IPS-15b (cell line): Measurements from ENCODE around the gene RAB1B.
"Not testable (repeated sequence)": the region's sequence is repeated elsewhere in the genome, so short reads cannot be mapped to it uniquely, and the experiment has no call there.

ENCODE experiments used
- H3K27me3 ChIP-seq: one replicate; pipeline ENCODE4 v1.6.1; 2013; ENCODE audit warnings: low read length; ENCODE audit not compliant: control insufficient read depth, insufficient read depth
- H3K36me3 ChIP-seq: one replicate; pipeline ENCODE4 v1.6.1; 2013; ENCODE audit warnings: low read length; ENCODE audit not compliant: control insufficient read depth, insufficient read depth
- H3K4me1 ChIP-seq: one replicate; pipeline ENCODE4 v1.6.1; 2013; ENCODE audit warnings: mild to moderate bottlenecking, low read length; ENCODE audit not compliant: control insufficient read depth, insufficient read depth
- H3K4me3 ChIP-seq: one replicate; pipeline ENCODE4 v1.5.1; 2013; ENCODE audit warnings: low read depth, low read length
- H3K9ac ChIP-seq: one replicate; pipeline ENCODE4 v1.6.1; 2013; ENCODE audit warnings: low read depth, mild to moderate bottlenecking, low read length
- H3K9me3 ChIP-seq: one replicate; pipeline ENCODE4 v1.6.1; 2013; ENCODE audit warnings: mild to moderate bottlenecking, low read length; ENCODE audit not compliant: control insufficient read depth, insufficient read depth

Gene RAB1B

DNA sequence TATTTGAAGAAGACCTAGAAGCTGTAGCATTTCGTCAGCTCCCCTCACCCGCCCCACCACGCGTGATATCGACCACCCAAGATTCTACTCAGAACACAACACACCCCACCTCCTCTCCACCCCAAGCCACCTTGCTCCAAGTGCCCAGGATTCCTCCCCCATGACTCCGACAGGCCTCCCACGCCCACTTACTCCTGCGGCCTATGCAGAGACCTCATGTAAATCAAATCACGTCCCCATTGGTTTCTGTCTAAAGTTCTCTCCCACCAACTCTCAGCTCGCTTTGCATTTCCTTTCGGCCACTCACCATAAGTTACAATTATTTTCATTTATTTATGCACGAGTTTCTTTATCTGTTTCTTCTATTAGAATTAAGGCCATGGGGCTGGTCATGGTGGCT, 34.2 kb downstream of the RAB1B start:
- no peaks in the 10 kb centered on the region for H3K9me3 ChIP-seq
- H3K27me3 ChIP-seq, result no peaks in the 10 kb centered on the region
- H3K9ac ChIP-seq, result no peak overlapping the region
- H3K4me3 ChIP-seq, result no peak overlapping the region
- H3K36me3 ChIP-seq, result no peaks in the 10 kb centered on the region
- no peaks in the 10 kb centered on the region for H3K4me1 ChIP-seq

DNA sequence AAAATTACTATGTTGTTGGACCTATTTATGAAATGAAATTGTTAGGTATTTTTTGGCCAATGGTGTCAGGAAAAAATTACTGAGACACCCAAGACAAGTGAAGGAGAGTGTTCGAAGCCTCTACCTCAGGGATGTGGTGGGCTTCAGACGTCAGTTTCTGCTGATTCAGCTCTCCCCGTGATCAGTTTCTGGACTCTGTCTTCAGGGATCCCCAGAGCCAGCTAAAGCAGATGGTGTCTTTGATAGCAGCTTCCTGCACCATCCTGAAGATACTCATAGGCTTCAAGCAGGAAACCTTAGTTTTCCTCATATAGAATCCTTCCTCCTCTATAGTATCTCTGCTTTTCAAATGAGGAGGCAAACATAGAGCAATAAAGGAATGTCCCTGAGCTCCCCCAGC, 41.0 kb downstream of the RAB1B start:
- peaks cover 9% of the 10 kb centered on the region for H3K4me1 ChIP-seq
- no peak overlapping the region for H3K9ac ChIP-seq
- H3K36me3 ChIP-seq, result no peaks in the 10 kb centered on the region
- H3K4me3 ChIP-seq, result no peak overlapping the region
- H3K9me3 ChIP-seq, result no peaks in the 10 kb centered on the region
- H3K27me3 ChIP-seq, result peaks cover 2% of the 10 kb centered on the region

DNA sequence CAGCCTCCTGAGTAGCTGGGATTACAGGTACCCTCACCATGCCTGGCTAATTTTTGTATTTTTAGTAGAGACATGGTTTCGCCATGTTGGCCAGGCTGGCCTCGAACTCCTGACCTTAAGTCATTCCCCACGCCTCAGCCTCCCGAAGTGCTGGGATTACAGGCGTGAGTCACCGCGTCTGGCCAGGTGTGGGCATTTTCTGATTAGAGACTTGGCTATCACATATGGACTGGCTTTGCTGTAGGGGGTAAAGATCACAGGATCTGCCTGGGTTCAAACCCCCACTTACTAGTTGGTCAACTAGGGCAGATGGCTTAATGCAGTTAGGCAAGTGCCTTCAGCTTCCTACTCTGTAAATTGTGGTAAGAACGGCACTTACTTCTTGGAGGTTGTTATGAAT, 41.9 kb downstream of the RAB1B start:
- H3K9ac ChIP-seq, result no peak overlapping the region
- H3K4me3 ChIP-seq, result no peak overlapping the region
- H3K4me1 ChIP-seq, result peaks cover 9% of the 10 kb centered on the region
- no peaks in the 10 kb centered on the region for H3K36me3 ChIP-seq
- peaks cover 2% of the 10 kb centered on the region for H3K27me3 ChIP-seq
- H3K9me3 ChIP-seq, result no peaks in the 10 kb centered on the region

DNA sequence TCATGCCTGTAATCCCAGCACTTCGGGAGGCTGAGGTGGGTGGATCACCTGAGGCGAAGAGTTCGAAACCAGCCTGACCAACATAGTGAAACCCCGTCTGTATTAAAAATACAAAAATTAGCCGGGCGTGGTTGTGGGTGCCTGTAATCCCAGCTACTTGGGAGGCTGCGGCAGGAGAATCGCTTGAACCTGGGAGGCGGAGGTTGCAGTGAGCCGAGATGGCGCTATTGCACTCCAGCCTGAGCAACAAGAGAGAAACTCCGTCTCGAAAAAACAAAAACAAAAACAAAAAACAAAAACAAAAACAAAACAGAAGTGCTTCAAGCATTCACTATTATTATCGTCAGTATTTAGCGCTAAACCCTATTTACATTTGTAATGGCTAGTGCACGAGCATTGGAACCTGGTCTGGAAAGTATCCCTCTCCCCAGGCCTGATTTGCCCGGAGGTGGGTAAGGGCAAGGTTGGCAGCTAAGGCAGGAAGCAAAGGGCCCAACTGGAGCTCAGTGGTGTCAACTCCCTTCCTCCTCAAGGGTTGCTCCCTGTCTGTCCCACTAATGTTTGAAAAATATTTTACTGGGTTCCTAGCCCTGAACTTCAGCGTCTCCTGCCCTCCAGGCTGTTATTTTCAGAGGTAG, 42.5 kb downstream of the RAB1B start:
- peak overlapping the region; percentile 84 for H3K4me3 ChIP-seq
- not testable (repeated sequence) for H3K36me3 ChIP-seq, H3K27me3 ChIP-seq, H3K9ac ChIP-seq, H3K9me3 ChIP-seq, H3K4me1 ChIP-seq

DNA sequence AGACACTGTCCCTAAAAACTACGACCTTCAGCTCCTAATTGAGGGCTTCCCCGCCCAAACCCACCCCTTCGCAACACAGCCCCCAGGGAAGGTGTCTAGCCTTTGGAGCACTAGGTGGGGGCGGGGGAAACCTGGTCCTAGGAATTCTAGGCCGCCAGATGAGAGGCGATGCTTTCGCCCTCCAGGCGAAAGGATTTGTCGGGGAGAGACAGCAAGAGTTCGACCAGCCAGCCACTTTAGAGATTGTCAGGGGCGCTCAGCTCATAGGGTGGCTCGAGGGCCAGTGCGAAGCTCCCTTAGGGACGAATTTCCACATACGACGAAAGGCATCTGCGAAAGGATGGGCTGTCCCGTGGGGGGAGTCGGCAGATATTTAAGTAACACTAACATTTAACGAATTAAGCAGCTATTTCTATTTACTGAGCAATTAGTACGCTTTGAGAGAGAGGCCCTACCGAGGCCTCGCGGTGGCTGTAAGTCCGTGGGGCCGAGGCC, 43.1 kb downstream of the RAB1B start:
- H3K27me3 ChIP-seq, result peaks cover 4% of the 10 kb centered on the region
- no peaks in the 10 kb centered on the region for H3K9me3 ChIP-seq
- H3K4me3 ChIP-seq, result peak overlapping the region; percentile 84
- H3K4me1 ChIP-seq, result peaks cover 9% of the 10 kb centered on the region
- no peaks in the 10 kb centered on the region for H3K36me3 ChIP-seq
- H3K9ac ChIP-seq, result peak overlapping the region; percentile 26

DNA sequence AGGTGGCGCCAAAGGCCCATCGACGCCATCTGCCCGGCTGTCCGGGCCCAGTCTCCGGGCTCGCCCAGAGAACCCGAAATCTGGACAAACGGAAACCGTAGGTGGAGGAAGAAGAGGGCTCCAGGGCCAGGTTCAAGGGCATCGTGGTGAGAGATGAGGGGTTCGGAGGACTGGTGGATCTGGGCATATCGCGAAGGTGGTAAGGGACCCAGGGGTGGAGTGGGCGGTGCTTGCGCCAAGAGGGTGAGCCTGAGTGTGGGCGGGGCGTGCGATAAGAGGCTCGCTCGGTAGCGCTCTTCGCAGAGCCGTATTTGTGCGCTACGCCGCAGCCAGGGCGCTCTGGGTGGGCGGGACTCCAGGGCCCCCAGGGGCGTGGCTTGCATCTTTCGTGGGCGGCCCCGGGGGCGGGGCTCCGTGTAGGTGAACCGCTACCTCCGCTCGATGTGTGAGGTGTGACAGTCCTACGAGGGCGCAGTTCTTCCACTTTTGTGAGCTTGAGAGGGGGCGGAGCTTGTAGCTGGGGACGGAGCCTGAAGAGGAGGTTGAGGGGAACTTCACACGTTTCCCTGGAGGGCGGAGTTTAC, 43.6 kb downstream of the RAB1B start:
- H3K4me1 ChIP-seq, result peaks cover 9% of the 10 kb centered on the region
- no peaks in the 10 kb centered on the region for H3K9me3 ChIP-seq
- peaks cover 4% of the 10 kb centered on the region for H3K27me3 ChIP-seq
- H3K9ac ChIP-seq, result peak overlapping the region; percentile 26
- H3K36me3 ChIP-seq, result no peaks in the 10 kb centered on the region
- peak overlapping the region; percentile 84 for H3K4me3 ChIP-seq

DNA sequence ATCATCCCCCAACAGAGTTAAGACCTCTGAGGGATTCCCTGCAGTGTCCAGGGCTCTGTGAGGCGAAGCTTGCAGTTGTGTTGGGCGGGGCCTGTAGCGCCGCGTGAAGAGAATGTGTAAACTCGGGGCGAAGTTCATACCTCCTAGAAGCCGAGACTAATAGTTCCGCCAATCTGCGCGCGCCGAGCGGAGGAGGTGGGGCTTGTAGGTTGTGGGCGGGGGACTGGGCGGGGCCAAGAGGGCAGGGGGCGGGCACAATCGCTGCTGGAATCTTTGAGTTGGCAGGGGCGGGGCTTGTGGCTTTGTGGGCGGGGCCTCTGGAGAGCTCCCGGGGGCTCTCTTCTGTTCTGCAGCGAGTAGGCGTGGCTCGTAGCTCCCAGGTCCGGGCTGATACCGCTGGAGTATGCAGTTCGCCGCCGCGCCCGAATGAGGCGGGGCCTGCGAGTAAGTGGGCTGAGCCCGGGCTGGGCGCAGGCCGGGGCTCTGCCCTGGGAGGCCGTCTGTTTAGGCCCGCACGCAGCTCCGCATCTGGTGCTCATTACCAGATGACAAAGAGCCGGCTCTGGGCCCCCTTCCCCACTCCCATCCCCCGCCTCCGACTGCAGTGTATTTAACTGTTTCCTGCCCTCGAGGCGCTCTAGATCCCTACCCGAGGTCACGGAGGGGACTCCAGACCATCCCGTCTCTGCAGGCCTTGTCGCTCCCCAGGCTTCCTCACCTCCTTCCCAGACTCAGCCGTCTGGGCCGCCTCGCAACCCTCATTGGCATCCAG, 44.3 kb downstream of the RAB1B start:
- H3K9ac ChIP-seq, result no peak overlapping the region

DNA sequence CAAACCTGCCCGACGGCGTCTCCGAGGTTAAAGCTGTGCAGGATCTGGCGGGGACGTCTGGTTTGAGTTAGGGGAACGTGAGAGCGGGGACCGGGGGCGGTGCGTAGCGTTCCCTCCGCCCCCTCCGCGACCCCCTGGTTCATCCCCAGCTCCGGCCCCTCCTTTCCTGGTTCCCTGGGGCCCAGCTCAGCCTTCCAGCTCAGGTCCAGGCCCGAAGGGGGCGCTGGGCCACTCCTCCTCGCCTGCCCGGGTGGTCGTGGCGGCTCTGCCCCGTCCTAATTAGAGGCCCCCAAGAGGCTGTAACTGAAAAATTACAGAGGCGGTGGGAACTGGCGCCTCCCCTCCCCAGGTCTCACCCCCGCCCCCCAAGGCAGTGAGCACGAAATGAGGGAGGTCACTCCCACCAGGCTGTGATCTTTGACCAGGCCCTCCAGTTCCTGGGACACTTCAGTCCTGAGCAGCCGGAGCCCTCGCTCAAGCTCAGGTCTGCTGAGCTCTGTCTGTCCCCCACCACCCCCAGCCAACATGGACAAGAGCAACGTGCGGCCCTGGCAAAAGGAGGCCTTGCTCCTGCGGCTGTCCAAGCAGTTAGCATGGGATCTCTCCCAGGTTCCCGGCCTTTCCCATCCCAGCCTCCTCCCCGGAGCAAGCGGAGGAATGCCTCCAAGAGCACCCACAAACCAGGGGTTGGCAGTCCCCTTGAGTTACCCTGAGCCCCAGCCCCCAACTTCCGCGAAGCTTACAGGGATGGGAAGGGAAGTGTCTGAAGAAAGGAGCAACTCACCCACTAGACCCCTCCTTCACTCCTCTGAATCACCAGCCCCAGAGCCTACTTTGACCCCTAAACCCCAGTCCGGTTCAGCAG, 45.1 kb downstream of the RAB1B start:
- H3K9me3 ChIP-seq, result no peaks in the 10 kb centered on the region
- peak overlapping the region; percentile 65 for H3K4me3 ChIP-seq
- H3K27me3 ChIP-seq, result peaks cover 4% of the 10 kb centered on the region
- peak overlapping the region; percentile 60 for H3K9ac ChIP-seq
- H3K4me1 ChIP-seq, result peaks cover 17% of the 10 kb centered on the region
- H3K36me3 ChIP-seq, result no peaks in the 10 kb centered on the region

More for the DNA sequence above, 44.3 kb downstream of the RAB1B start:
- H3K4me3 ChIP-seq, result peak overlapping the region; percentile 84
- H3K27me3 ChIP-seq, result peaks cover 4% of the 10 kb centered on the region
- no peaks in the 10 kb centered on the region for H3K9me3 ChIP-seq
- peaks cover 9% of the 10 kb centered on the region for H3K4me1 ChIP-seq
- no peaks in the 10 kb centered on the region for H3K36me3 ChIP-seq

DNA sequence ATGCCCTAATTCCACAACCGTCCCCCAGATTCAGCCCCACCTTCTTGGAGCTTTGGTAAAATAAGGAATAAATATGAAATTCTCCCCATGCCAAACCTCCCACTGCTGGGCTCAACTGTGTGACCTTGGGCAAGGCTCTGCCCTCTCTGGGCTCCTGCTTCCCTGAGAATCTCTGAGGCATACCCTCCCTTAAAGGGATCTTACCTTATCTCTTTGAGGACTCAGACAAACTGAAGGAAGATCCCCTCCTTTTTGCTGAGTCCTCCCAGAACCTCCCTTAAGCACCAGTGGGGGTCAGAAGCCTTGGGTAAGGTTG, 45.7 kb downstream of the RAB1B start:
- Histone ChIP-seq H3K4me1 (peaks cover 17% of the 10 kb centered on the region), H3K9me3 (no peaks in the 10 kb centered on the region), H3K27me3 (peaks cover 4% of the 10 kb centered on the region), H3K36me3 (no peaks in the 10 kb centered on the region), H3K9ac (peak overlapping the region; percentile 60), H3K4me3 (no peak overlapping the region)

DNA sequence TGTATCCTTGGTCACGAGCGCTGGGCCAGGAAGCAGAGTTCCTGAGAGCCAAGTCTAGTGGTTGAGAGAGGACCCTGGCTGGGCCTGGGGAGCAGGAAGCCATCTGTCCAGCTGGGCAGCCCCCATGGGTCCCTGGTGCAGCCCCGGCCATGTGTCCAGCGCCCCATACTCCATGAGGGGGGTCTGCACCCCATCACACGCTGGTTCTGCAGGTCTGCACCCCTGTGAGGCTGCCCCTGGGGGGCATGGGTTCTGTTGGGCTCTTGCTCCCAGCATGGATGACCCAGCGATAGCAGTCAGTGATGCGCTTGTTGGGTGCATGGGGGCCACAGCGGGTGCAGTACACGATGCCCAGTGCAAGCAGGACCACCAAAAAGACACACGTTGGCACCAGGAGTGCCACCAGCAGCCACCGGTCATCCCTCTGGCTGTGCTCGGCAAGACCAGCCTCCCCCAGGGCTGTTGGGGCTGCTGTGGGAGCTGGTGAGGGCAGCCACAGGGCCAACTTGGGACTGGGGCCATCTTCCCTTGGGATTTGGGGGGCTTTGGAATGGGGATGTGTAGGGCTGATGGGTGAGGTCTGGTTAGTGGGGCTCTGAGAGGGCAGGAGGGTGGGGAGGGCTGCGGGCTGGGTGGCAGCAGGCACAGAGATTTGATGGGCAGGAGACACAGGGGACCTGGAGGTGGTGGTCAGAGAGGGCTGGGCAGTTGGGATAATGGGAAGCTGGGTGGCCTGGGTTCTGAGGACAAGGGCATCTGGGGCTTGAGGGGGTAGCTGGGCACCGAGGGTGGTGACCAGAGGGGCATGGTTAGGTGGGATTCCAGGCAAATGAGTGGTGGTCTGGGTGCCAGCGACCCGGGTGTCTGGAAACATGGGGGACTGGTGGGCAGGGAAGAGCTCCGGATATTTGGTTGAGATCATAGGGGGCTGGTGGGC, 46.4 kb downstream of the RAB1B start:
- H3K4me3 ChIP-seq, result no peak overlapping the region
- H3K4me1 ChIP-seq, result peaks cover 17% of the 10 kb centered on the region
- no peaks in the 10 kb centered on the region for H3K9me3 ChIP-seq
- H3K36me3 ChIP-seq, result no peaks in the 10 kb centered on the region
- no peak overlapping the region for H3K9ac ChIP-seq
- peaks cover 4% of the 10 kb centered on the region for H3K27me3 ChIP-seq

DNA sequence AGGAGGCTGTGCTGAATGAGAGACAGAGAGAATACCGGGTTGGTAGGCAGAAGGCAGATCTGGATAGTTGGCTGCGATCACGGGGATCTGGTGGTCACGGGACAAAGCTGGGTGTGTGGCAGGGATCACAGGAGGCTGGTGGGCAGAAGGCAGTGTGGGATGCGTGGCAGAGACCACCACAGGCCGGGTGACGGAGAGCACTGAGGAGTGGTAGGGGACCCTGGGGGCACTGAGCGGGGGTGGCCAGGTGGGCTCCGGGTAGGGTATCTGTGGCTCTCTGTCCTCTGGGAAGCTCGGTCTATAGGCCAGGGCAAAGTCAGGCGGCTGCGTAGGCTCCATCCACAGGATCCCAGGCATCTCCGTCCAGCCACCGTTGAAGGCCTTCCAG, 47.1 kb downstream of the RAB1B start:
- no peaks in the 10 kb centered on the region for H3K36me3 ChIP-seq
- no peak overlapping the region for H3K4me3 ChIP-seq
- H3K9me3 ChIP-seq, result no peaks in the 10 kb centered on the region
- no peak overlapping the region for H3K9ac ChIP-seq
- H3K27me3 ChIP-seq, result peaks cover 2% of the 10 kb centered on the region
- H3K4me1 ChIP-seq, result peaks cover 17% of the 10 kb centered on the region
